GM12878 (cell line): Measurements from ENCODE around the gene EFCAB9. TPM values are rescaled to one million over a fixed set of nuclear protein-coding genes. Genes with fewer than 3 reads are reported as not detected.

ENCODE experiments used
- ATAC-seq: fragments of 200-7000 bp; cut with Tn5 transposase; 3 replicates; pipeline ENCODE4 v1.9.1; 2020; ENCODE audit warnings: mild to moderate bottlenecking, moderate library complexity
- Bru-seq: library from RNA; stranded (reverse); fragments of 400-500 nt; gene quantifications from one replicate; lab custom pipeline; 2021; lab: Mats Ljungman, UMichigan
- BruChase-seq, 2 experiments: library from RNA; stranded (reverse); fragments of 400-500 nt; gene quantifications; one replicate each; lab custom pipeline; 2021; lab: Mats Ljungman, UMichigan
- BruUV-seq: library from RNA; stranded (reverse); fragments of 400-500 nt; replicated peaks from 2 replicates; lab custom pipeline; 2021; lab: Mats Ljungman, UMichigan
- CTCF ChIA-PET: fragments of 300-600 bp; sonication (Branson Sonifier 250); formaldehyde crosslinking; extraction: SDS; loops from one replicate; lab custom pipeline; 2021; ENCODE audit warnings: inconsistent platforms; lab: Yijun Ruan, JAX
- POLR2A ChIA-PET: fragments of 350-600 bp; formaldehyde crosslinking; extraction: SDS; loops from one replicate; lab custom pipeline; 2021; ENCODE audit warnings: inconsistent platforms; lab: Charles Lee
- RAD21 ChIA-PET: fragments of 300-600 bp; sonication (Branson Sonifier 250); formaldehyde crosslinking; loops from one replicate; lab custom pipeline; 2023; ENCODE audit warnings: antibody characterized with exemption; ENCODE audit not compliant: unreplicated experiment; lab: Charles Lee
- SMC1A ChIA-PET: fragments of 300-600 bp; sonication (Branson Sonifier 250); formaldehyde crosslinking; loops from one replicate; lab custom pipeline; 2023; ENCODE audit not compliant: unreplicated experiment, uncharacterized antibody; lab: Charles Lee
- DNase-seq: peaks from one replicate; pipeline ENCODE4 v3.0.0-alpha.2; 2011; ENCODE audit warnings: low read depth, low spot score
- FAIRE-seq: peaks from 3 replicates; lab custom pipeline; 2011; peaks lifted over from hg19 to GRCh38; lab: Jason Lieb, UNC
- H2AFZ ChIP-seq: 2 replicates; pipeline ENCODE4 v1.6.0; 2011; ENCODE audit warnings: low read depth, low read length, control low read depth; ENCODE audit not compliant: control insufficient read depth
- H3K27ac ChIP-seq: 2 replicates; pipeline ENCODE4 v1.5.1; 2011; ENCODE audit warnings: control low read depth; ENCODE audit not compliant: control insufficient read depth, insufficient read depth
- H3K27me3 ChIP-seq, 2 experiments: replicated peaks in 1 of 2; 2 replicates each; pipeline versions ENCODE4 v1.6.0 to v1.6.1; 2011; ENCODE audit warnings: low read length in 1 of 2; ENCODE audit not compliant: control insufficient read depth in 2 of 2, insufficient read depth in 2 of 2
- H3K36me3 ChIP-seq, 2 experiments: 2 replicates each; pipeline ENCODE4 v1.5.1; 2011; ENCODE audit warnings: low read length in 1 of 2; ENCODE audit not compliant: control insufficient read depth in 2 of 2, insufficient read depth in 2 of 2
- H3K4me1 ChIP-seq: 2 replicates; pipeline ENCODE4 v1.6.1; 2011; ENCODE audit warnings: mild to moderate bottlenecking, low read length, moderate library complexity, mixed read lengths; ENCODE audit not compliant: control insufficient read depth, insufficient read depth
- H3K4me2 ChIP-seq: 2 replicates; pipeline ENCODE4 v1.6.0; 2011; ENCODE audit warnings: control low read depth; ENCODE audit not compliant: control insufficient read depth, insufficient read depth
- H3K4me3 ChIP-seq: fragments of 200-600 bp; sonication (generic); 2 replicates; pipeline ENCODE4 v1.5.1; 2016
- H3K79me2 ChIP-seq: 2 replicates; pipeline ENCODE4 v1.6.0; 2011; ENCODE audit warnings: low read length; ENCODE audit not compliant: control insufficient read depth, insufficient read depth
- H3K9ac ChIP-seq: 2 replicates; pipeline ENCODE4 v1.8.0; 2011; ENCODE audit warnings: low read length, control low read depth, mixed read lengths; ENCODE audit not compliant: control insufficient read depth, insufficient read depth
- H3K9me3 ChIP-seq: replicated peaks from 3 replicates; pipeline ENCODE4 v1.5.1; 2011; ENCODE audit warnings: mild to moderate bottlenecking, low read length; ENCODE audit not compliant: control insufficient read depth, insufficient read depth
- H4K20me1 ChIP-seq: 2 replicates; pipeline ENCODE4 v1.6.0; 2011; ENCODE audit not compliant: control insufficient read depth, insufficient read depth
- ATF7 ChIP-seq: fragments of 450-650 bp; IDR thresholded peaks from 2 replicates; pipeline ENCODE4 v1.6.1; 2016; ENCODE audit warnings: low read depth, mild to moderate bottlenecking
- CREB1 ChIP-seq: IDR thresholded peaks from 2 replicates; pipeline ENCODE4 v1.6.1; 2012; ENCODE audit warnings: low read depth, mild to moderate bottlenecking, inconsistent platforms
- EZH2 ChIP-seq: IDR thresholded peaks from 2 replicates; pipeline ENCODE4 v1.6.1; 2012; ENCODE audit warnings: low read depth, mild to moderate bottlenecking, control low read depth, inconsistent platforms, low read length, borderline replicate concordance; ENCODE audit not compliant: control insufficient read depth
- FOXM1 ChIP-seq: IDR thresholded peaks from 2 replicates; pipeline ENCODE4 v1.6.1; 2012; ENCODE audit warnings: low read depth, mild to moderate bottlenecking, inconsistent platforms, low read length, moderate library complexity
- IRF5 ChIP-seq: fragments of 450-650 bp; IDR thresholded peaks from 2 replicates; pipeline ENCODE4 v1.6.1; 2017; ENCODE audit warnings: borderline replicate concordance
- NFIC ChIP-seq: IDR thresholded peaks from 2 replicates; pipeline ENCODE4 v1.6.1; 2012; ENCODE audit warnings: low read depth, mild to moderate bottlenecking, inconsistent platforms, low read length, moderate library complexity
- NFXL1 ChIP-seq: fragments of 450-650 bp; IDR thresholded peaks from 2 replicates; pipeline ENCODE4 v1.6.1; 2017; ENCODE audit warnings: antibody characterized with exemption, mild to moderate bottlenecking, borderline replicate concordance
- RELA ChIP-seq: fragments of 450-650 bp; IDR thresholded peaks from 2 replicates; pipeline ENCODE4 v1.8.0; 2014; ENCODE audit warnings: borderline replicate concordance; ENCODE audit not compliant: partially characterized antibody
- WGBS: methylation state at CpG from one replicate; pipeline ENCODE4 v1.1.6; 2016; ENCODE audit warnings: low lambda C conversion rate; ENCODE audit not compliant: insufficient replicate concordance, insufficient coverage; ENCODE audit errors: missing lambda C conversion rate; 5-methylcytosine and 5-hydroxymethylcytosine counted together
- in situ Hi-C: fragments of 300-500 bp; cut with MboI; formaldehyde crosslinking; loops from 9 replicates; pipeline ENCODE4 v1.14.3; 2018; ENCODE audit warnings: mixed read lengths
- intact Hi-C: fragments of 100-400 bp; cut with micrococcal nuclease; formaldehyde crosslinking; loops from one replicate; pipeline ENCODE4 v1.14.2; 2022; ENCODE audit not compliant: unreplicated experiment
- long read RNA-seq, 2 experiments: library from polyadenylated mRNA; unstranded; transcript quantifications; one replicate each; pipeline ENCODE4 v2.0.0, GENCODE V29; 2019 to 2020
- polyA minus RNA-seq, 3 experiments: library from RNA; depleted of rRNA, polyadenylated mRNA; stranded (reverse); fragments of >200 nt; gene quantifications; 2 replicates each; pipeline ENCODE4 v1.2.3, GENCODE V29; 2011
- polyA plus RNA-seq, 11 experiments: library from polyadenylated mRNA; depleted of rRNA in 4 of 11; unstranded in 6 of 11; stranded (reverse) in 5 of 11; fragments of >200 nt; fragmentation: Nextera tagmentation in 4 of 11; fragmentation: Illumina TruSeq in 1 of 11; extraction: Ambion mirVana in 4 of 11; extraction: Trizol in 1 of 11; gene quantifications; 1 replicate in 1 of 11; 2 replicates in 10 of 11; pipeline versions ENCODE4 v1.2.1 to v1.2.3, GENCODE V29; 2011 to 2016; ENCODE audit warnings: inconsistent platforms in 2 of 11, missing spikeins in 2 of 11, low read depth in 1 of 11
- total RNA-seq, 4 experiments: library from RNA; depleted of rRNA in 3 of 4; stranded (reverse); fragments of >200 nt in 3 of 4; fragmentation: Illumina TruSeq in 1 of 4; extraction: Trizol in 1 of 4; gene quantifications; 2 replicates each; pipeline versions ENCODE4 v1.2.1 to v1.2.3, GENCODE V29; 2013 to 2021
- TF ChIP-seq, protein P1 (sequence below): fragments of 450-650 bp; IDR thresholded peaks from 2 replicates; pipeline ENCODE4 v1.6.1; 2017; ENCODE audit warnings: mild to moderate bottlenecking, moderate library complexity
- TF ChIP-seq, protein P2 (sequence below): fragments of 450-650 bp; formaldehyde crosslinking; IDR thresholded peaks from 2 replicates; pipeline ENCODE4 v1.5.0; 2022; ENCODE audit warnings: mild to moderate bottlenecking, missing genetic modification characterization

The EFCAB9 gene
- not detected in 2 replicates for total RNA-seq (2013; cell fraction: nucleolus; rRNA removed)
- total RNA-seq (2014; rRNA removed), result not detected in 2 replicates
- not detected in 2 replicates for total RNA-seq (2014; rRNA removed; fragmentation: Illumina TruSeq; extraction: Trizol)
- total RNA-seq (2021), result not detected in 2 replicates
- not detected for polyA plus RNA-seq (2011; ENCODE audit: low read depth)
- polyA plus RNA-seq (2011; rRNA removed), result not detected in 2 replicates
- not detected in 2 replicates for polyA plus RNA-seq (2011; cell fraction: cytosol; rRNA removed)
- not detected in 2 replicates for polyA plus RNA-seq (2011; cell fraction: nucleus; rRNA removed)
- polyA plus RNA-seq (2012), result not detected in 2 replicates
- polyA plus RNA-seq (2014; fragmentation: Illumina TruSeq; extraction: Trizol), result not detected in 2 replicates
- polyA plus RNA-seq (2014; fragmentation: Nextera tagmentation; extraction: Ambion mirVana), result not detected
- polyA plus RNA-seq (2014; rRNA removed), result not detected in 2 replicates
- under 1 TPM in 1 of 2 experiments, not detected in 1; 0.73 TPM for polyA plus RNA-seq (2016; fragmentation: Nextera tagmentation; extraction: Ambion mirVana)
- polyA minus RNA-seq (2011; rRNA and poly(A)+ RNA removed), result not detected in 2 replicates
- not detected in 2 replicates for polyA minus RNA-seq (2011; cell fraction: cytosol; rRNA and poly(A)+ RNA removed)
- polyA minus RNA-seq (2011; cell fraction: nucleus; rRNA and poly(A)+ RNA removed), result not detected in 2 replicates
- Bru-seq, nascent RNA, result percentile 13 among the genes with signal in this experiment
- BruChase-seq, experiment 1, labeled RNA remaining after a 6-hour chase, result percentile 12 among the genes with signal in this experiment
- not detected for BruChase-seq, experiment 2, labeled RNA remaining after a 2-hour chase
- long read RNA-seq, experiment 1, result 0 reads
- long read RNA-seq, experiment 2, result 0 reads

- Histone ChIP-seq H3K27ac (no peak within 1 kb of the TSS), H3K4me1 (peaks cover 4% of the 10 kb centered on the region; the same call in 1 of the 2 replicates), H3K4me3 (no peak within 1 kb of the TSS), H3K4me2 (no peak within 1 kb of the TSS), H2AFZ (no peak within 1 kb of the TSS), H3K9ac (no peak within 1 kb of the TSS), H4K20me1 (no peaks in the 10 kb centered on the region), H3K79me2 (no peaks in the 10 kb centered on the region), H3K9me3 (no peaks in the 10 kb centered on the region; the same call in 2 of the 3 replicates), H3K27me3 (no peaks in the 10 kb centered on the region), H3K36me3 (no peaks in the 10 kb centered on the region)
- no TSS peak for BruUV-seq
- ChIA-PET SMC1A (interaction anchor here (0.7 to 1.8 kb wide), 3 partner anchors 36 to 84 kb away, joined by 3 read pairs; no protein-coding TSS in a partner anchor), RAD21 (interaction anchor here (1.6 kb wide), 1 partner anchor 100 kb away, joined by 5 read pairs; no protein-coding TSS in a partner anchor), CTCF (interaction anchor here (0.6 to 1.1 kb wide), 2 partner anchors 86 to 135 kb away, joined by 3 read pairs; no protein-coding TSS in a partner anchor), POLR2A (no interaction called here)
- WGBS, result 49% methylated on average over 6 of the region's 6 CpGs
- ATAC-seq (no peak), DNase-seq (no peak), FAIRE-seq (no peak)
- intact Hi-C loops (no loop called here), in situ Hi-C loops (no loop called here)
- TF ChIP-seq NFIC (no peak), CREB1 (no peak), IRF5 (no peak), ATF7 (no peak), RELA (no peak), FOXM1 (no peak), EZH2 (no peak), NFXL1 (no peak)
- TF ChIP-seq, protein P1, sequence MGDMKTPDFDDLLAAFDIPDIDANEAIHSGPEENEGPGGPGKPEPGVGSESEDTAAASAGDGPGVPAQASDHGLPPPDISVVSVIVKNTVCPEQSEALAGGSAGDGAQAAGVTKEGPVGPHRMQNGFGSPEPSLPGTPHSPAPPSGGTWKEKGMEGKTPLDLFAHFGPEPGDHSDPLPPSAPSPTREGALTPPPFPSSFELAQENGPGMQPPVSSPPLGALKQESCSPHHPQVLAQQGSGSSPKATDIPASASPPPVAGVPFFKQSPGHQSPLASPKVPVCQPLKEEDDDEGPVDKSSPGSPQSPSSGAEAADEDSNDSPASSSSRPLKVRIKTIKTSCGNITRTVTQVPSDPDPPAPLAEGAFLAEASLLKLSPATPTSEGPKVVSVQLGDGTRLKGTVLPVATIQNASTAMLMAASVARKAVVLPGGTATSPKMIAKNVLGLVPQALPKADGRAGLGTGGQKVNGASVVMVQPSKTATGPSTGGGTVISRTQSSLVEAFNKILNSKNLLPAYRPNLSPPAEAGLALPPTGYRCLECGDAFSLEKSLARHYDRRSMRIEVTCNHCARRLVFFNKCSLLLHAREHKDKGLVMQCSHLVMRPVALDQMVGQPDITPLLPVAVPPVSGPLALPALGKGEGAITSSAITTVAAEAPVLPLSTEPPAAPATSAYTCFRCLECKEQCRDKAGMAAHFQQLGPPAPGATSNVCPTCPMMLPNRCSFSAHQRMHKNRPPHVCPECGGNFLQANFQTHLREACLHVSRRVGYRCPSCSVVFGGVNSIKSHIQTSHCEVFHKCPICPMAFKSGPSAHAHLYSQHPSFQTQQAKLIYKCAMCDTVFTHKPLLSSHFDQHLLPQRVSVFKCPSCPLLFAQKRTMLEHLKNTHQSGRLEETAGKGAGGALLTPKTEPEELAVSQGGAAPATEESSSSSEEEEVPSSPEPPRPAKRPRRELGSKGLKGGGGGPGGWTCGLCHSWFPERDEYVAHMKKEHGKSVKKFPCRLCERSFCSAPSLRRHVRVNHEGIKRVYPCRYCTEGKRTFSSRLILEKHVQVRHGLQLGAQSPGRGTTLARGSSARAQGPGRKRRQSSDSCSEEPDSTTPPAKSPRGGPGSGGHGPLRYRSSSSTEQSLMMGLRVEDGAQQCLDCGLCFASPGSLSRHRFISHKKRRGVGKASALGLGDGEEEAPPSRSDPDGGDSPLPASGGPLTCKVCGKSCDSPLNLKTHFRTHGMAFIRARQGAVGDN, result no peak
- TF ChIP-seq, protein P2, sequence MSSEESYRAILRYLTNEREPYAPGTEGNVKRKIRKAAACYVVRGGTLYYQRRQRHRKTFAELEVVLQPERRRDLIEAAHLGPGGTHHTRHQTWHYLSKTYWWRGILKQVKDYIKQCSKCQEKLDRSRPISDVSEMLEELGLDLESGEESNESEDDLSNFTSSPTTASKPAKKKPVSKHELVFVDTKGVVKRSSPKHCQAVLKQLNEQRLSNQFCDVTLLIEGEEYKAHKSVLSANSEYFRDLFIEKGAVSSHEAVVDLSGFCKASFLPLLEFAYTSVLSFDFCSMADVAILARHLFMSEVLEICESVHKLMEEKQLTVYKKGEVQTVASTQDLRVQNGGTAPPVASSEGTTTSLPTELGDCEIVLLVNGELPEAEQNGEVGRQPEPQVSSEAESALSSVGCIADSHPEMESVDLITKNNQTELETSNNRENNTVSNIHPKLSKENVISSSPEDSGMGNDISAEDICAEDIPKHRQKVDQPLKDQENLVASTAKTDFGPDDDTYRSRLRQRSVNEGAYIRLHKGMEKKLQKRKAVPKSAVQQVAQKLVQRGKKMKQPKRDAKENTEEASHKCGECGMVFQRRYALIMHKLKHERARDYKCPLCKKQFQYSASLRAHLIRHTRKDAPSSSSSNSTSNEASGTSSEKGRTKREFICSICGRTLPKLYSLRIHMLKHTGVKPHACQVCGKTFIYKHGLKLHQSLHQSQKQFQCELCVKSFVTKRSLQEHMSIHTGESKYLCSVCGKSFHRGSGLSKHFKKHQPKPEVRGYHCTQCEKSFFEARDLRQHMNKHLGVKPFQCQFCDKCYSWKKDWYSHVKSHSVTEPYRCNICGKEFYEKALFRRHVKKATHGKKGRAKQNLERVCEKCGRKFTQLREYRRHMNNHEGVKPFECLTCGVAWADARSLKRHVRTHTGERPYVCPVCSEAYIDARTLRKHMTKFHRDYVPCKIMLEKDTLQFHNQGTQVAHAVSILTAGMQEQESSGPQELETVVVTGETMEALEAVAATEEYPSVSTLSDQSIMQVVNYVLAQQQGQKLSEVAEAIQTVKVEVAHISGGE (CRISPR knock-in tag), result no peak
These were observed at the start of gene EFCAB9 for GRCh38 chr5:172193872-172194271. TSS of gene EFCAB9 (plus strand) at chr5:172194172. CDS start at chr5:172194173, 1 bp downstream.
